ENCODE results near the gene SLC9A4. TPM values are rescaled to one million over a fixed set of nuclear protein-coding genes. Genes with fewer than 3 reads are reported as not detected.

The SLC9A4 gene
- 0.22 and 0.79 TPM in 2 replicates for total RNA-seq

GRCh38 chr2:102473020-102473419 lies at the start of gene SLC9A4:
Gene SLC9A4 (plus strand): TSS chr2:102473226. CDS start chr2:102473760, 534 bp downstream.

Small RNA genes within 50 kb of the gene (small RNA-seq; reads per million reads assigned to genes)
- 0.09 reads per million for gene MIR4772

Other genes starting within 250 kb of the SLC9A4 start
- not detected in 2 replicates for gene IL1RL1, start 161.7 kb upstream of the SLC9A4 start, total RNA-seq
- 1.7 and 4.3 TPM in 2 replicates for gene IL18R1, start 117.4 kb upstream of the SLC9A4 start, total RNA-seq
- gene IL18RAP, start 50.1 kb upstream of the SLC9A4 start, total RNA-seq: 0.11 TPM in 1 of 2 replicates, not detected in the other
- under 0.01 TPM in 2 replicates for gene SLC9A2, start 146.3 kb downstream of the SLC9A4 start, total RNA-seq